Suprapubic skin (tissue), 4 donors: Measurements from ENCODE around the gene ZNF786. TPM values are rescaled to one million over a fixed set of nuclear protein-coding genes. Genes with fewer than 3 reads are reported as not detected.

Experiments
- DNase-seq, 2 donors: peaks; one replicate each; pipeline ENCODE4 v3.0.0-alpha.2; 2019; ENCODE audit warnings: low spot score in 2 of 2
- H3K27ac ChIP-seq: fragments of 200-600 bp; sonication (generic); one replicate; pipeline ENCODE4 v1.5.1; 2019
- H3K27me3 ChIP-seq: fragments of 200-600 bp; sonication (generic); one replicate; pipeline ENCODE4 v1.5.1; 2019
- H3K36me3 ChIP-seq: fragments of 200-600 bp; sonication (generic); one replicate; pipeline ENCODE4 v1.5.1; 2019
- H3K4me1 ChIP-seq: fragments of 200-600 bp; sonication (generic); one replicate; pipeline ENCODE4 v1.5.1; 2019
- H3K4me3 ChIP-seq: fragments of 200-600 bp; sonication (generic); one replicate; pipeline ENCODE4 v1.5.1; 2019; ENCODE audit warnings: mild to moderate bottlenecking
- H3K9me3 ChIP-seq: fragments of 200-600 bp; sonication (generic); one replicate; pipeline ENCODE4 v1.5.1; 2019
- CTCF ChIP-seq, 2 donors: fragments of 200-600 bp in 1 of 2; fragments of 450-650 bp in 1 of 2; sonication (generic) in 1 of 2; IDR thresholded peaks; one replicate each; pipeline ENCODE4 v1.5.1; 2016 to 2019; ENCODE audit warnings: antibody characterized with exemption in 2 of 2, mild to moderate bottlenecking in 1 of 2, moderate library complexity in 1 of 2
- EP300 ChIP-seq: sonication (generic); formaldehyde crosslinking; IDR thresholded peaks from one replicate; pipeline ENCODE4 v1.6.1; 2017; ENCODE audit warnings: antibody characterized with exemption
- POLR2A ChIP-seq, 2 donors: fragments of 450-650 bp; IDR thresholded peaks; one replicate each; pipeline ENCODE4 v1.6.1; 2017; ENCODE audit warnings: antibody characterized with exemption in 2 of 2, mild to moderate bottlenecking in 2 of 2, moderate library complexity in 2 of 2
- POLR2AphosphoS5 ChIP-seq, 3 donors: sonication (generic); formaldehyde crosslinking; IDR thresholded peaks; one replicate each; pipeline ENCODE4 v1.6.1; 2017; ENCODE audit warnings: antibody characterized with exemption in 3 of 3
- WGBS: methylation state at CpG from one replicate; pipeline ENCODE4 v1.1.5; 2018; 5-methylcytosine and 5-hydroxymethylcytosine counted together
- total RNA-seq, 4 donors: library from RNA; depleted of rRNA; stranded (reverse); fragments of >200 nt; gene quantifications; one replicate each; pipeline ENCODE4 v1.1.0, GENCODE V29; 2016

Gene ZNF786, protein sequence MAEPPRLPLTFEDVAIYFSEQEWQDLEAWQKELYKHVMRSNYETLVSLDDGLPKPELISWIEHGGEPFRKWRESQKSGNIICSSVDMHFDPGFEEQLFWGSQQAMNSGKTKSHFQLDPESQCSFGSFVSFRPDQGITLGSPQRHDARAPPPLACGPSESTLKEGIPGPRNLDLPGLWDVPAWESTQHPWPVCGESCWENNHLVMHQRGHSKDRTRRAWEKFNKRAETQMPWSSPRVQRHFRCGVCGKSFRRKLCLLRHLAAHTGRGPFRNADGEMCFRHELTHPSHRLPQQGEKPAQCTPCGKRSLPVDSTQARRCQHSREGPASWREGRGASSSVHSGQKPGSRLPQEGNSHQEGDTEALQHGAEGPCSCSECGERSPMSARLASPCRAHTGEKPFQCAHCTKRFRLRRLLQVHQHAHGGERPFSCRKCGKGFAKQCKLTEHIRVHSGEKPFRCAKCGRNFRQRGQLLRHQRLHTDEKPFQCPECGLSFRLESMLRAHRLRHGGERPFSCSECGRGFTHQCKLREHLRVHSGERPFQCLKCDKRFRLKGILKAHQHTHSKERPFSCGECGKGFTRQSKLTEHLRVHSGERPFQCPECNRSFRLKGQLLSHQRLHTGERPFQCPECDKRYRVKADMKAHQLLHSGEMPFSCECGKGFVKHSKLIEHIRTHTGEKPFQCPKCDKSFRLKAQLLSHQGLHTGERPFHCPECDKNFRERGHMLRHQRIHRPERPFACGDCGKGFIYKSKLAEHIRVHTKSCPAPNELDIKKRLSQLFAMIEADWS
- total RNA-seq, result 10 to 100 TPM in 2 of 4 donors, 1 to 10 TPM in 2; 6.8 to 11.8 (median 10.3) TPM

- H3K9me3 ChIP-seq, result no peaks in the 10 kb centered on the region
- no peaks in the 10 kb centered on the region for H3K27me3 ChIP-seq
- WGBS, result 1% methylated on average over 66 of the region's 77 CpGs
- peak in 1 of 3 donors; percentile 31 for TF ChIP-seq POLR2AphosphoS5 (IDR thresholded peaks at IDR 0.05)
- peak; percentile 95 to 98 for TF ChIP-seq CTCF (IDR thresholded peaks at IDR 0.05)
- no peak for TF ChIP-seq EP300
- peak; percentile 33 to 69 for TF ChIP-seq POLR2A (IDR thresholded peaks at IDR 0.05)
- H3K4me3 ChIP-seq, result peak within 1 kb of the TSS; percentile 73
- peaks cover 15% of the 10 kb centered on the region for H3K4me1 ChIP-seq
- H3K36me3 ChIP-seq, result no peaks in the 10 kb centered on the region
- peak within 1 kb of the TSS; percentile 95 for H3K27ac ChIP-seq
- DNase-seq, result peak; percentile 89 to 90
Measured at GRCh38 chr7:149090397-149091195, at the start of gene ZNF786. Gene ZNF786, minus strand, starts transcription at chr7:149090718. Its CDS starts 78 bp downstream, at chr7:149090640.

GRCh38 chr7:149136118-149136517, 45.6 kb upstream of the ZNF786 start:
- no peak for DNase-seq
- 93% methylated on average over 9 of the region's 9 CpGs for WGBS
- H3K27ac ChIP-seq, result no peak overlapping the region
- no peaks in the 10 kb centered on the region for H3K4me1 ChIP-seq
- no peaks in the 10 kb centered on the region for H3K9me3 ChIP-seq
- TF ChIP-seq CTCF (IDR thresholded peaks at IDR 0.05) (no peak), POLR2AphosphoS5 (IDR thresholded peaks at IDR 0.05) (no peak), POLR2A (IDR thresholded peaks at IDR 0.05) (no peak), EP300 (no peak)
- no peak overlapping the region for H3K4me3 ChIP-seq
- H3K27me3 ChIP-seq, result no peaks in the 10 kb centered on the region
- peaks cover 5% of the 10 kb centered on the region for H3K36me3 ChIP-seq

- no peak for TF ChIP-seq POLR2AphosphoS5 (IDR thresholded peaks at IDR 0.05)
- no peak for TF ChIP-seq CTCF (IDR thresholded peaks at IDR 0.05)
- TF ChIP-seq POLR2A (IDR thresholded peaks at IDR 0.05), result no peak
- Histone ChIP-seq H3K9me3 (no peaks in the 10 kb centered on the region), H3K36me3 (peaks cover 16% of the 10 kb centered on the region), H3K4me1 (peaks cover 4% of the 10 kb centered on the region), H3K4me3 (no peak overlapping the region), H3K27me3 (no peaks in the 10 kb centered on the region), H3K27ac (no peak overlapping the region)
- DNase-seq, result no peak
- 71% methylated on average over 2 of the region's 2 CpGs for WGBS
Measured at GRCh38 chr7:149133028-149133710, 42.7 kb upstream of the ZNF786 start.

DNA sequence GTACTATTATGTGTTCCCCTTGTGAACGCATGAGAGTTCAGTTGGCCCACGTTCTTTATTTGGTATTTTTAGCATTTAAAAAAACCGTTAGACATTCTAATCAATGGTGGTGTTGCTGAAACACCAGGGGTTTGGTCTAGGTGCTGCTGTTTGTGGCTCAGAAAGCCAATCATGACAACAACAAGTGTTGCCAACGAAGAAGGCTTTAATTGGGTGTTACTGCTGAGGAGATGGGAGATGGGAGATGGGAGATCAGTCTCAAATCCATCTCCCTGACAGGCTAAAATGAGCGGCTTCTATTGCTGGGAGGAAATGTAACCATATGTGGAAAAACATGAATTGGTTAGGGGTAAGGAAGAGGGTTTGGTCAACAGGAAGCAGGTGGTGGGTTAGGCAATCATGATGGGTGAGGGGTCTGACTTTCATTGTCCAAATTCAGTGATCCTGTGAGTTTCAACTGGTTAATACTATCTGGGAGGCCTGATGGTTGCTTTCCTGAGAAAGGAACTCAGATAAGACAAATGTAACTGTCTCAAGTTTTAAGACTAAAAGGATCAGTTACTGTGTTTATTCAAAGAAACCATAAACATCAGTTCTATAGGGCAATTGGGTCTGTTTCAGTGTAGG, 40.2 kb upstream of the ZNF786 start:
- Histone ChIP-seq H3K4me1 (peaks cover 9% of the 10 kb centered on the region), H3K9me3 (no peaks in the 10 kb centered on the region), H3K36me3 (peaks cover 16% of the 10 kb centered on the region), H3K27me3 (no peaks in the 10 kb centered on the region), H3K27ac (no peak overlapping the region), H3K4me3 (no peak overlapping the region)
- 93% methylated on average over 5 of the region's 5 CpGs for WGBS
- no peak for DNase-seq
- TF ChIP-seq POLR2AphosphoS5 (IDR thresholded peaks at IDR 0.05) (no peak), POLR2A (IDR thresholded peaks at IDR 0.05) (no peak), CTCF (IDR thresholded peaks at IDR 0.05) (no peak), EP300 (no peak)
